H9 (cell line): ENCODE measurements around the gene CRACDL. TPM values are rescaled to one million over a fixed set of nuclear protein-coding genes. Genes with fewer than 3 reads are reported as not detected.

Experiments
- DNase-seq: peaks from one replicate; pipeline ENCODE4 v3.0.0-alpha.2; 2017
- H2AFZ ChIP-seq: one replicate; pipeline ENCODE4 v1.6.1; 2013; ENCODE audit warnings: mild to moderate bottlenecking, low read length, control low read depth, moderate library complexity
- H2AK5ac ChIP-seq: 2 replicates; pipeline ENCODE4 v1.6.1; 2013; ENCODE audit warnings: low read length, control low read depth, mixed read lengths; ENCODE audit not compliant: insufficient read length
- H2BK120ac ChIP-seq: one replicate; pipeline ENCODE4 v1.6.1; 2013; ENCODE audit warnings: low read depth, mild to moderate bottlenecking, low read length, control low read depth, inconsistent platforms; ENCODE audit not compliant: poor library complexity, severe bottlenecking
- H2BK12ac ChIP-seq: 2 replicates; pipeline ENCODE4 v1.6.1; 2013; ENCODE audit warnings: low read length, control low read depth, mixed read lengths, low read depth; ENCODE audit not compliant: insufficient read length
- H2BK15ac ChIP-seq: 2 replicates; pipeline ENCODE4 v1.6.1; 2013; ENCODE audit warnings: low read depth, low read length, control low read depth
- H2BK20ac ChIP-seq: one replicate; pipeline ENCODE4 v1.6.1; 2013; ENCODE audit warnings: low read depth, mild to moderate bottlenecking, low read length, control low read depth, inconsistent platforms; ENCODE audit not compliant: poor library complexity, severe bottlenecking
- H2BK5ac ChIP-seq: 2 replicates; pipeline ENCODE4 v1.6.1; 2013; ENCODE audit warnings: low read length, control low read depth, mixed read lengths; ENCODE audit not compliant: insufficient read length
- H3K14ac ChIP-seq: 2 replicates; pipeline ENCODE4 v1.6.1; 2013; ENCODE audit warnings: low read length, control low read depth; ENCODE audit not compliant: insufficient read depth
- H3K18ac ChIP-seq: 2 replicates; pipeline ENCODE4 v1.6.1; 2013; ENCODE audit warnings: low read depth, mild to moderate bottlenecking, mixed read lengths, low read length, control low read depth; ENCODE audit not compliant: insufficient read length
- H3K23ac ChIP-seq: 2 replicates; pipeline ENCODE4 v1.6.1; 2013; ENCODE audit warnings: low read length, control low read depth, mixed read lengths, low read depth; ENCODE audit not compliant: insufficient read length
- H3K23me2 ChIP-seq: 2 replicates; pipeline ENCODE4 v1.6.1; 2013; ENCODE audit warnings: low read depth, mild to moderate bottlenecking, mixed read lengths, low read length, control low read depth; ENCODE audit not compliant: insufficient read length, poor library complexity, severe bottlenecking
- H3K27ac ChIP-seq: 2 replicates; pipeline ENCODE4 v1.5.1; 2013; ENCODE audit warnings: low read length, control low read depth, mixed read lengths, low read depth; ENCODE audit not compliant: insufficient read length
- H3K27me3 ChIP-seq: 2 replicates; pipeline ENCODE4 v1.6.1; 2013; ENCODE audit warnings: low read length, control low read depth, inconsistent platforms; ENCODE audit not compliant: insufficient read depth
- H3K4ac ChIP-seq: 2 replicates; pipeline ENCODE4 v1.6.1; 2013; ENCODE audit warnings: low read depth, mild to moderate bottlenecking, control low read depth, inconsistent platforms, low read length, moderate library complexity
- H3K4me1 ChIP-seq: 2 replicates; pipeline ENCODE4 v1.6.1; 2013; ENCODE audit warnings: low read length, control low read depth, inconsistent platforms; ENCODE audit not compliant: insufficient read depth
- H3K4me2 ChIP-seq: 2 replicates; pipeline ENCODE4 v1.6.1; 2013; ENCODE audit warnings: low read length, control low read depth, mixed read lengths; ENCODE audit not compliant: insufficient read length, insufficient read depth
- H3K56ac ChIP-seq: 2 replicates; pipeline ENCODE4 v1.6.1; 2013; ENCODE audit warnings: low read depth, mild to moderate bottlenecking, mixed read lengths, low read length, control low read depth; ENCODE audit not compliant: insufficient read length
- H3K79me1 ChIP-seq: 2 replicates; pipeline ENCODE4 v1.6.1; 2013; ENCODE audit warnings: low read depth, mild to moderate bottlenecking, moderate library complexity, low read length, control low read depth, inconsistent platforms; ENCODE audit not compliant: insufficient read depth, poor library complexity, severe bottlenecking
- H3K79me2 ChIP-seq: 2 replicates; pipeline ENCODE4 v1.6.1; 2013; ENCODE audit warnings: low read length, control low read depth, inconsistent platforms; ENCODE audit not compliant: insufficient read depth
- H3K9ac ChIP-seq: 2 replicates; pipeline ENCODE4 v1.6.1; 2013; ENCODE audit warnings: low read length, control low read depth, mixed read lengths; ENCODE audit not compliant: insufficient read length; ENCODE audit errors: extremely low read depth
- H3K9me3 ChIP-seq: one replicate; pipeline ENCODE4 v1.6.1; 2013; ENCODE audit warnings: low read depth, low read length, inconsistent platforms; ENCODE audit not compliant: control insufficient read depth
- H3T11ph ChIP-seq: one replicate; pipeline ENCODE4 v1.6.1; 2013; ENCODE audit warnings: mild to moderate bottlenecking, low read length, control low read depth, inconsistent platforms
- H4K20me1 ChIP-seq: one replicate; pipeline ENCODE4 v1.6.1; 2013; ENCODE audit not compliant: control insufficient read depth, insufficient read length, insufficient read depth
- H4K5ac ChIP-seq: 2 replicates; pipeline ENCODE4 v1.6.1; 2013; ENCODE audit warnings: low read depth, mild to moderate bottlenecking, mixed read lengths, low read length, control low read depth; ENCODE audit not compliant: insufficient read length
- H4K8ac ChIP-seq: replicated peaks from 2 replicates; pipeline ENCODE4 v1.6.1; 2013; ENCODE audit warnings: low read length, control low read depth, mixed read lengths, low read depth; ENCODE audit not compliant: insufficient read length
- H4K91ac ChIP-seq: 2 replicates; pipeline ENCODE4 v1.6.1; 2013; ENCODE audit warnings: low read depth, mild to moderate bottlenecking, moderate library complexity, mixed read lengths, low read length, control low read depth; ENCODE audit not compliant: insufficient read length
- H3K27ac Mint-ChIP-seq, 3 experiments: 2 replicates in 2 of 3; 3 replicates in 1 of 3; pipeline ENCODE4 v1.8.0; 2020 to 2021; ENCODE audit warnings: mixed read lengths in 3 of 3, mild to moderate bottlenecking in 1 of 3, moderate library complexity in 1 of 3
- H3K27me3 Mint-ChIP-seq: 2 replicates; pipeline ENCODE4 v1.8.0; 2021; ENCODE audit warnings: low read depth, mild to moderate bottlenecking, moderate library complexity, mixed read lengths
- H3K36me3 Mint-ChIP-seq, 3 experiments: 2 replicates in 2 of 3; 3 replicates in 1 of 3; pipeline ENCODE4 v1.8.0; 2020 to 2021; ENCODE audit warnings: low read depth in 3 of 3, mixed read lengths in 3 of 3; ENCODE audit not compliant: insufficient read depth in 1 of 3
- H3K4me1 Mint-ChIP-seq, 2 experiments: 2 replicates each; pipeline ENCODE4 v1.8.0; 2020; ENCODE audit warnings: mixed read lengths in 2 of 2
- H3K4me3 Mint-ChIP-seq, 2 experiments: 2 replicates in 1 of 2; 3 replicates in 1 of 2; pipeline ENCODE4 v1.8.0; 2020 to 2021; ENCODE audit warnings: mild to moderate bottlenecking in 2 of 2, mixed read lengths in 2 of 2, moderate library complexity in 1 of 2
- H3K9me3 Mint-ChIP-seq, 2 experiments: 2 replicates in 1 of 2; 3 replicates in 1 of 2; pipeline ENCODE4 v1.8.0; 2020; ENCODE audit warnings: mild to moderate bottlenecking in 2 of 2, mixed read lengths in 2 of 2, moderate library complexity in 1 of 2
- WGBS: extraction: QIAGEN DNeasy Blood & Tissue Kit; methylation state at CpG from one replicate; pipeline ENCODE4 v1.1.7; 2013; ENCODE audit warnings: missing lambda C conversion rate, low lambda C conversion rate, mixed read lengths; ENCODE audit not compliant: insufficient read length; ENCODE audit errors: extremely low coverage; 5-methylcytosine and 5-hydroxymethylcytosine counted together
- total RNA-seq: library from RNA; stranded (reverse); gene quantifications from 2 replicates; pipeline ENCODE4 v1.2.1, GENCODE V29; 2021
- TF ChIP-seq, protein P1 (sequence below): fragments of 200-600 bp; sonication (generic); conservative IDR thresholded peaks from 3 replicates; pipeline ENCODE4 v1.8.0; 2021; ENCODE audit warnings: antibody characterized with exemption, mild to moderate bottlenecking

The CRACDL gene
- total RNA-seq, 1 experiment from 2014 or later, result 0.48 TPM

DNA sequence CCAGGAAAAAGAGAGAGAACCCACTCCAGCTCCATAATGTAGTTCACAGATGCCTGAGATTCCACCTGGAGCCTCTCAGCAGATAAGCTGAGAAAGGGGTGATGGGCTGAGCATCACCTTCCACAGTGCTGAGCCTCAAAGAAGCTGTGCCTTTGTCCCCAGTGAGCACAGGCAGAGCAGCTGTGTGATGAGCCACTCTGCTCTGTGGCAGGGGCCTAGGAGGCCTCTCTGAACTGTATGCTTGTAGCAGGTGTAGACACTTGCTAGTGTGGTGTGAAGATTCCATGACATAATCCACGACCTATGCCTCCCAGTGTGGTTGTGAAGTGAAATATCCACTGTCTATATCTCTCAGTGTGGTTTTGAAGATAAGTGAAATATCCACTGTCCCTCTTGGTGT is 134.7 kb downstream of the CRACDL start:
- peaks cover 6 to 8% of the 10 kb centered on the region in 2 experiments; a peak in 3 of 4 replicates for H3K4me1 Mint-ChIP-seq

More for the DNA sequence above, 134.7 kb downstream of the CRACDL start:
- Histone ChIP-seq H4K91ac (no peak overlapping the region), H2BK120ac (no peak overlapping the region), H2AK5ac (no peak overlapping the region), H3K14ac (no peak overlapping the region), H4K8ac (no peak overlapping the region), H3T11ph (no peak overlapping the region), H3K79me2 (no peaks in the 10 kb centered on the region), H3K23me2 (no peaks in the 10 kb centered on the region), H2BK12ac (no peak overlapping the region), H2BK15ac (no peak overlapping the region), H3K27me3 (no peaks in the 10 kb centered on the region), H2BK20ac (no peak overlapping the region), H3K23ac (no peak overlapping the region), H3K9ac (no peak overlapping the region), H3K9me3 (no peaks in the 10 kb centered on the region), H3K4me2 (no peak overlapping the region), H4K20me1 (no peaks in the 10 kb centered on the region), H3K4ac (no peak overlapping the region), H3K18ac (no peak overlapping the region), H2BK5ac (no peak overlapping the region), H3K79me1 (no peaks in the 10 kb centered on the region), H3K56ac (no peak overlapping the region), H3K27ac (no peak overlapping the region), H4K5ac (no peak overlapping the region), H2AFZ (no peak overlapping the region), H3K4me1 (no peaks in the 10 kb centered on the region)
- TF ChIP-seq, protein P1, sequence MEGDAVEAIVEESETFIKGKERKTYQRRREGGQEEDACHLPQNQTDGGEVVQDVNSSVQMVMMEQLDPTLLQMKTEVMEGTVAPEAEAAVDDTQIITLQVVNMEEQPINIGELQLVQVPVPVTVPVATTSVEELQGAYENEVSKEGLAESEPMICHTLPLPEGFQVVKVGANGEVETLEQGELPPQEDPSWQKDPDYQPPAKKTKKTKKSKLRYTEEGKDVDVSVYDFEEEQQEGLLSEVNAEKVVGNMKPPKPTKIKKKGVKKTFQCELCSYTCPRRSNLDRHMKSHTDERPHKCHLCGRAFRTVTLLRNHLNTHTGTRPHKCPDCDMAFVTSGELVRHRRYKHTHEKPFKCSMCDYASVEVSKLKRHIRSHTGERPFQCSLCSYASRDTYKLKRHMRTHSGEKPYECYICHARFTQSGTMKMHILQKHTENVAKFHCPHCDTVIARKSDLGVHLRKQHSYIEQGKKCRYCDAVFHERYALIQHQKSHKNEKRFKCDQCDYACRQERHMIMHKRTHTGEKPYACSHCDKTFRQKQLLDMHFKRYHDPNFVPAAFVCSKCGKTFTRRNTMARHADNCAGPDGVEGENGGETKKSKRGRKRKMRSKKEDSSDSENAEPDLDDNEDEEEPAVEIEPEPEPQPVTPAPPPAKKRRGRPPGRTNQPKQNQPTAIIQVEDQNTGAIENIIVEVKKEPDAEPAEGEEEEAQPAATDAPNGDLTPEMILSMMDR, result no peak
- DNase-seq, result no peak
- no peak overlapping the region for H3K27ac Mint-ChIP-seq
- H3K27me3 Mint-ChIP-seq, result peaks cover 16% of the 10 kb centered on the region
- no peaks in the 10 kb centered on the region; a peak in 1 of 5 replicates for H3K9me3 Mint-ChIP-seq
- no peaks in the 10 kb centered on the region for H3K36me3 Mint-ChIP-seq
- H3K4me3 Mint-ChIP-seq, result no peak overlapping the region
- no CpG with 5 or more reads among the region's 1 CpG for WGBS
